ENCODE results near the gene GJA4. TPM values are rescaled to one million over a fixed set of nuclear protein-coding genes. Genes with fewer than 3 reads are reported as not detected.
"Not testable (repeated sequence)": the region's sequence is repeated elsewhere in the genome, so short reads cannot be mapped to it uniquely, and the experiment has no call there.

Gene GJA4
- total RNA-seq, 1 donor from 2014 or later = 23.0 TPM

DNA sequence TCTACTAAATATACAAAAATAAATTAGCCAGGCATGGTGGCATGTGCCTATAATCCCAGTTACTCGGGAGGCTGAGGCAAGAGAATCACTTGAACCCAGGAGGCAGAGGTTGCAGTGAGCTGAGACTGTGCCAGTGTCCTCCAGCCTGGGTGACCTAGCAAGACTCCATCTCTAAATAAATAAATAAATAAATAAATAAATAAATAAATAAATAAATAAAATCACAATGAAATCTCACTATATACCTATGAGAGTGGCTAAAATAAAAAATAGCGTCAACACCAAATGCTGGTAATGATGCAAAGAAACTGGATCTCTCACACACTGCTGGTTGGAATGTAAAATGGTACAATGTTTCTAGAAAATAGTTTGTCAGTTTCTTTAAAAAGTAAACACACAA is 26.1 kb downstream of the GJA4 start:
- ATAC-seq; DNase-seq (ENCODE audit: missing footprints); intact Hi-C loops (cut with DNase I): not testable (repeated sequence)

DNA sequence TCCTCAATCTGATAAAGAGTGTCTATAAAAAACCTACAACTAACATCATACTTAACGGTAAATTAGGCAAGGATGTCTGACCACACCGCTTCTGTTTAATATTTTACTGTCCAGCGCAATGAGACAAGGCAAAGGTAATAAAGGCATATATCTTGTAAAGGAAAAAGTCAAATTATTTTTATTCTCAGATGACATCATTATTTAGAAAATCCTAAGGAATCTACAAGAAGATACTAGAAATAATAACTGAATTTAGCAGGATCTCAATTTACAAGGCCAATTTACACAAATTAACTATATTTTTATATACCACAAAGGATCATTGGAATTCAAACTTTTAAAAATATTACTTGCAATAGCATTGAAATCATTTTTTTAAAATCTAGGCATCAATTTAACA is 29.4 kb downstream of the GJA4 start:
- no peak for ATAC-seq
- no peak for DNase-seq (ENCODE audit: missing footprints)
- intact Hi-C loops (cut with DNase I) = no loop called here

DNA sequence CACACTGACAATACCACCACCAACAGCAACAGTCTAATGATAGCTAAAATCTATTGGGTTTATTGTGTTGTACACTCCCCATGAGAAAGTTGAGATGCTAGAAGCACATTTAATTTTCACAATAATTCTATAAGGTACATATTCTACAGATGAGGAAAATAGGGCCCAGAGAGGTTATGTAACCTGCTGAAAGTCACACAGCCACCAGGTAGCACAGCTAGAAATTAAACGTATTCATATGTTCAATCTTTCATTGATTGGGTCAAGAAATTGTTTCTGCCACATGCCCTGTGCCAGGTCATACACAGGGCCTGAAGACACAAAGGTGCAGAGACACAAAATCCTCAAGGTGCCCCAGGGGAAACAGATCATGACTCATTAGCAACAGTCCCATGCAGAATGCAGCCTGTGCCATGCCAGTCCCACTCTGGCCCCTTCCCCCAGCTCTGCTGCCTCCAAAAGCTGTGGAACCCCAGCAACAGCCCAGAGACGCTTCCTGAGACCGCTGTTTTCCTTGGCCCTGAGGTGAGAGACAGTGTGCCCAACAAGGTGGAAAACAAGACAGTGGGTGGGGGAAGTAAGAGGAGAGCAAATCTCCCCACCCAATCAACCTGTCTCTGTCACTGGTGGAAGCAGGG is 32.1 kb downstream of the GJA4 start:
- intact Hi-C loops (cut with DNase I) = no loop called here
- no peak for ATAC-seq

DNA sequence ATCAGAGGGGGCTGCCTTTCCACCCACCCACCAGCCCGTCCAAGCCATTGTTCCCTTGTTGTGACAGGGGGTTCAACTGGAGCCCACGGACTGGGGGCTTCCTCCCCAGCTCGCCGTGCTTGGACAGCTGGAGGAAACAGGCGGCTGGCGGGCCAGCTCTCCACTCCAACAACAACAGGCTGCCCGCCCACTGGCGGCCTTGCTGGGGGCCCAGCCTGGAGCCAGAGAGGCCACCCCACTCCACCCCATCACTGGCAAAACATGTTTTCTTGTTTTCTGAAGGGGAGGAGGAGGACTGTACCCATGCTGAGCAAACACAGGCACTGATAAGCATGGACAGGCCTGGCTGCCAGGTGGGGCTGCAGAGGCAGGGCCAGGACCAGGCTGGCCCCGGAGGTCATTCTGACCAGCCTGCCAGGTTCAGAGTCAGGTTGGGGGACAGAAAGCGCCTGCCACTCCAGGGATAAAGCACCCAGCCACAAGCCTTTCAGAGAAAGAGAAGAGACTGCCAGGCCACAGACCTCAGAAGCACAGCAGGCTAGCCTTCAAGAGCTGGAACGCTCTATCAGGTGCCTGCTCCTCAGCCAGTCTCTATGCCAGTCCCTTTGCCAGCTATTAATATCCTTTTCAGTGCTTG is 32.8 kb downstream of the GJA4 start:
- peak; percentile 74 for ATAC-seq
- intact Hi-C loops (cut with DNase I) = no loop called here
- no peak for DNase-seq (ENCODE audit: missing footprints)

More for the DNA sequence above, 32.1 kb downstream of the GJA4 start:
- no peak for DNase-seq (ENCODE audit: missing footprints)

DNA sequence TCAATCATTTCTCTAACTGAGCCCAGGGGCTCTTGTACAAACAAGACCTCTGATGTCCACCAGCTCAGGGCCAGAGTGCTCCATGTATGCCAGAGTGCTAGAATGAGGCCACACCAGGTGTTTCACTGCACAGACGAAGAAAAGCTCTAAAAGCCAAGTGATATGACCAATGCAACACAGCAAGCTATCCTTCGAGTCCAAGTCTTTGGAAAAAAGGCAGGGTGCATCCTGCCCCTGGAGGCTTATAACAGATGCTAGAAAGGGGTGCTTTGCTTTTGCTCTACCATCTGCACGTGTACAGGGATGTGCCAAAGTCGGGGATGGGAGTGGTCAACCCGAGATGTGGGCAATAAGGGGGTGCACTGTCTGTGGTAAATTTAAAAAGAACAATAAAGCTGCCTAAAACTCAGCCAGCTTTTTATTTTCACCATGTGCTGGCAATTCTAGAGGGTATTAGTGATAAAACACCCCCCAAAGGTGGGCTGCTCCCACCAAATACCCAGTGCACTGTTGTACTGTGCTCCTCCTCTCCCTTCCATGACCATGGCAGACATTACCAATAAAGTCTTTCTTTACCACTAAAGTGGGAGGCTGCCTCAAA is 34.6 kb downstream of the GJA4 start:
- DNase-seq (ENCODE audit: missing footprints) (no peak), ATAC-seq (no peak)
- intact Hi-C loops (cut with DNase I) = no loop called here

DNA sequence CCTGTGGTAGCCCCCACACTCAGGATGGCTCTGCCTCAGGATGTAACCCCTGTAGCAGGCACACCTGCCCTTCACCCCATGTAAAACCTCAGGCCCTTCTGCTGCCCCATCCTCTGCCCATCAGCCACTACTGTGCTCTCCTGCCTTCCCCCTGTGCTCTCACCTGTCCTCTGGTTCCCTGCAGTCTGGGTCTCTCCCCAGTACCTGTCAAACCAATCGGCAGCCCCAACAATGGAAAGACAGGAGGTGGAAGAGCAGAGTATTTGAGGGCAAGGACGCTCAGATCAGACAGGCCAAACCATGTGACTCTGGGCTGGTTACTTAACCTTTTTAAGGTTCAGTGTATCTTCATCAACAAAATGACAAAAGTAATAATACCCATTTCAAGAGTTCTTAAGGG is 35.8 kb downstream of the GJA4 start:
- intact Hi-C loops (cut with DNase I) = no loop called here
- DNase-seq (ENCODE audit: missing footprints) (no peak), ATAC-seq (no peak)

DNA sequence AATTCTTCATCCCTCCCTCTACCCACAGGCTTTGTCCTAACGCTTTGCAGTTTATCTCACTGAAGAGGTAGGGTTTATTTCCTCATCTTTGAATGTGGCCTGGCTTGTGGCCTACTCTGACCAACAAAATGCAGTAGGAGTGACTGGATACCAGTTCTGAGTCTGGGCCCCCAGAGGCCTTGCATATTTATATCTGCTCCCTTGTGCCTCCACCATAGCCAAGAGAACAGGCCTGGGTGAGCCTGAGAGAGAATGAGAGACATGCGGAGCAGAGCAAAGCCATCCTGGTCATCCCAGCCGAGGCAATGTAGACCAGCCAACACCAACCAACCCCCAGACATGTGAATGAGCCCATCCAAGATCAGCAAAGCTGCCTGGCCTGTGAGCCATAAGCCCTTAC is 36.5 kb downstream of the GJA4 start:
- intact Hi-C loops (cut with DNase I) = no loop called here
- peak; percentile 20 for ATAC-seq
- DNase-seq (ENCODE audit: missing footprints) = no peak

DNA sequence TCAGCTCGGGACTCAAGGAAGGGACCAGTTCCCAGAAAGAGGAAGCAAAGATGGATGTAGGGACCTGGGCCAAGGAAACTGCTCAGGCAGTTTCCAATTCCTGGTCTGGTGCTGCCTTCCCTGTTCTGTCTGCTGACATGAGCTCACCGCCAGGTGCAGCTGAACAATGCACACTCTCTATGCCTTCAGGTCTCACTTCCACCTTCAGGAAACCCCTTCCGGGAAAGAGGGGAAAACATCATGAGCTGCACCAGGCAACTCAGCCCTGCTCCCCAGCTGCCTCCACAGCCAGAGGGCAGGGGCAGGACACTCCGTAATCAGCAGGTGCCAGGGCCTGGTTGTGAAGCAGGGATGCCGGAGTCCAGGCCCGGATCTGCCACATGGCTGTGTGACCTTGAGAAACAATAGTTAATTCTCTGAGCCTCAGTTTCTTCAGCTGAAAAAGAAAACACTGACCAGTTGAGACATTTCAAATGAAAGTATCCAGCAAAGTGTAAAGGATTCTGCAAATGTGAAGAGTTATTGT is 39.0 kb downstream of the GJA4 start:
- intact Hi-C loops (cut with DNase I) = no loop called here
- ATAC-seq (no peak), DNase-seq (ENCODE audit: missing footprints) (no peak)

DNA sequence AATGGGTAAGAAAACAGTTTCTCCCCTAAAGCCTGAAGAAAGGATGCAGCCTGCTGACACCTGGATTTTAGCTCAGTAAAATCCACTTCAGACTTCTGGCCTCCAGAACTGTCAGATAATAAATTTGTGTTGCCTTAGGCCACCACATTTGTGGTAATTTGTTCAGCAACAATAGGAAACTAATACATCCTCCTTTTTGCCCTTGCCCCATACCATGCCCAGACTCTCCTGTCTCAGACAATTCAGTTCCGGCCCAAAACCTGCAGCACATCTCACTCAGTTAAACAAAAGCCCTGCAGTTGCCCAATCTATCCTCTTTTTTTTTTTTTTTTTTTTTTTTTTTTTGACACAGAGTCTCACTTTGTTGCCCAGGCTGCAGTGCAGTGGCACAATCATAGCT is 40.9 kb downstream of the GJA4 start:
- no peak for ATAC-seq
- no peak for DNase-seq (ENCODE audit: missing footprints)
- intact Hi-C loops (cut with DNase I) = no loop called here

DNA sequence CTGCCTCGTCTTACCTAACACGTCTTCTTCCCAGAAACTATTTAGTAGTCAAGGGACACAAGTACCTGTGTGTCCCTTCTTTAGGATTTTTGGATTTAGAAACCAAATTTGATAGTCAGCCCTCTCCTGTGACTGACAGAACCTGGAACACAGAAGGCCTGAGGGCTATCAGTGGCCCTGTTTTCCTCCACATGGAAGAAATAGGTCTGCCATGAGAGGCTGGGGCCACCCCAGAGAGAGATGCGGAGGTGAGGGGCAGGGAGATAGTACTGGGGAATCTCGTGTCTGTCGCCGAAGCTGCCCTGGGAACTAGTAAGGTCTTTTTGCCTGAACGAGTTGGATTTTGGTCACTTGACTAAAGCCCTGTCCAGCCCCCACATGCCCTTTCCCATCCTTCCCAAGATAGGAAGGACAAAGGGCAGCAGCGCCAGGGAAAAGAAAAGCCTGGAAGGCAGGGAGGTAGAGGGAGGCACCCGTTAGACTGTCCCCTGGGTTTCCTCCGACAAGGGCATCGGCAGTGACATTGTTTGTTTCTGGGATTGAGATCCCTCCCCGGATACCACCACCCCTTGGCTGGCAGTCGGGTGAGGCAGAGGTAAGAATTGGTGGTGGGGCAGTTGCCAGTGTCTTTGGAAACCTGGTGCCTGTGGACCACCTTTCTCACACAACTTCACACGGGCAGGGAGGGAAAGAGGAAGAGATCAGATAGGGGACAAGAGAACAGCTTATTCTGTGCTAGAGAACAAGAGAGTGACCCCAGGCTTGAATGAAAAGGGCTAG is 46.9 kb downstream of the GJA4 start:
- intact Hi-C loops (cut with DNase I) = no loop called here
- DNase-seq (ENCODE audit: missing footprints) = no peak
- ATAC-seq = no peak

- ATAC-seq (no peak), DNase-seq (ENCODE audit: missing footprints) (no peak)
- intact Hi-C loops (cut with DNase I) = no loop called here
Measured at GRCh38 chr1:34840426-34840825, 47.6 kb downstream of the GJA4 start.

DNA sequence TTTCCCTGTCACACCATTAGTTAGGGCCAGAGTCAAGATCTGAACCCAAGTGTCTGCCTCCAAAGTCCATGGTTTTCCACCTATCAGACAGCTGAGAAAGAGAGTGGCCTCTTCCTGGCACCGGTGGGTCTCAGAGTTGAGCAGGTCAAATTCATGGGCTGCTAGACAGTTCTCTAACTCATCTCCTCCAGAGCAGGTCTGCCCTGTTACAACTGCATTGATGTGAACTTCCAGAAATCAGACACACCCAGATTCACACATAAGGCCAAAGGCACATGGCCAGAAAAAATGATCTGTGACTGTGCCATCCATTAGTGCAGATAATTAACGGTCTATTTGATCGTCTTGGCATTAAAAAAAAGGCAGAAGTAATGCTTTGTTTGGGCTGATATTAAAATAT is 49.3 kb downstream of the GJA4 start:
- ATAC-seq (no peak), DNase-seq (ENCODE audit: missing footprints) (no peak)
- intact Hi-C loops (cut with DNase I) = no loop called here

- intact Hi-C loops (cut with DNase I) = no loop called here
- DNase-seq (ENCODE audit: missing footprints) (no peak), ATAC-seq (no peak)
Measured at GRCh38 chr1:34842952-34843371, 50.2 kb downstream of the GJA4 start.

GRCh38 chr1:34843392-34844251 is 50.8 kb downstream of the GJA4 start:
- intact Hi-C loops (cut with DNase I) = no loop called here
- ATAC-seq (no peak), DNase-seq (ENCODE audit: missing footprints) (no peak)

DNA sequence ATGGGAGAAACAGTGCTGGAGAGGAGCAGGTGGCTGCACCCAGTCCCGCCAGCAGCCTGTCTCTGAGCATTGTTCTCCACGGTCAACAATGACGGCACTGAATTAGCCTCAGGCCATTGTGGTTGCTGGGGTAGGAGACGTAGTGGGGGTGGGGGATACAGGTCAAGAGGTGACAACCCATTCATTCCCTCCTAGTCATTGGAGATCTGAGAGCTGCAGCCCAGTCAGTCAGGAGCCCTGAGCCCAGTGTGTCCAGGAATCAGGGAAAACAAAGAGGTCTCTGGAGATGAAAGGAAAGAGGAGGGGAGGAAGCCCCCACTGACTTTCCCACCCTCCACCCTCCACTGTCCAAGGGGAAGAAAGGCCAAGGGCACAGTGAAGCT is 51.4 kb downstream of the GJA4 start:
- ATAC-seq (no peak), DNase-seq (ENCODE audit: missing footprints) (no peak)
- intact Hi-C loops (cut with DNase I) = no loop called here

Data from Right ventricle myocardium inferior (tissue), 1 donor.